Raji (cell line): ENCODE measurements around the gene CREG2.

ENCODE experiments used
- POLR2A ChIP-seq: IDR thresholded peaks from 2 replicates; pipeline ENCODE4 v1.6.1; 2011; ENCODE audit warnings: low read depth, low read length, control low read depth; ENCODE audit not compliant: insufficient read depth

The CREG2 gene

DNA sequence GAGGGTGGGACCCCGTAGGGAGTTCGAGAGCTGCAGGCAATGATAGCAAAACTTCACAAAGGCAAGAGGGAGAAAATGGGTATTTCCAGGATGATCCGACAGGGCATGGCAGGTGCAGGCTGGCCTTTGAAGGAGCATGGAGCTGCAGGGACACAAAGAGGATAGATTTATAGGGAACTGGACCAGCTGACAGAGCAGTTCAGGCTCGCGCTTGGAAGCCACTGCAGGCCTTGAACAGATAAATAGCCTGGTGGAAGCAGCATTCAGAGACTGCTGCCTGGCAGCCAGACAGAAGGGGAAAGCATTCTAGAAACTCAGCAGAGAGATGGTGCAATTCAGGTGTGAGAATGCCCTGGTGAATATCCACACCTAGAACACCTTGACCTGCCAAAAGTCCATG lies 29.3 kb upstream of the CREG2 start:
- no peak for TF ChIP-seq POLR2A

DNA sequence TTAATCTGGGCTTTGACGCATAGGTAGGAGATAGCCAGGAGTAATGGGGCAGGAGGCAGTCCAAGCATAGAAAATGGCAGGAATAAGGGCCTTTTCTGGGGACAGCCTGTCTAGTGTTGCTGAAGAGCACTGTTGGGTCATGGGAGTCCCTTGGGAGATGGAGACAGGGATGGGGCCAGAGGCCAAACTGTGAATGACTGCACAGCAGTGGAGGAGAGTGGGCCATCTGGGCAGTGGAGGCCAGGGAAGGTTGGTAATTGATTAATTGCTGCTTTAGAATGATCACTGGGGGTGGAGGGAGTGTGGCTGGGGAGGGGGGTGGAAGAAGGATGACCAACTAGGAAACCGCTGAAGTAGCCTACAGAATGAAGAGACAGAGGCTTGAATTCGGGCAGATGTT lies 28.6 kb upstream of the CREG2 start:
- TF ChIP-seq POLR2A = no peak

DNA sequence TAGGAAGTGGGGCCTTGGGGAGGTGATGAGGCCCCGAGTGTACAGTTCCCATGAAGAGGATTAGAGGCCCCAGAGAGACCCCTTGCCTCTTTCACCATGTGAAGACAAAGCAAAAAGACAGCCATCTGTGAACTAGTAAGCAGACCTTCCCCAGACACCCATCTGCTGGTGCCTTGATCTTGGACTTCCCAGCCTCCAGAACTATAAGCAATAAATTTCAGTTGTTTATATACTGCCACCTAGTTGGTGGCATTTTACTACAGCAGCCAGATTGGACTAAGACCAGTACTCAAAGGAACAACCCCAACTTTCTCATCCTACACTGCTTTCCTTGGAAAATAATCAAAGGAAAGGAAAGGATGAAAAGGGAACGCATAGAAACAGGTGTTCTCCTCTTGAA lies 27.9 kb upstream of the CREG2 start:
- TF ChIP-seq POLR2A = no peak

DNA sequence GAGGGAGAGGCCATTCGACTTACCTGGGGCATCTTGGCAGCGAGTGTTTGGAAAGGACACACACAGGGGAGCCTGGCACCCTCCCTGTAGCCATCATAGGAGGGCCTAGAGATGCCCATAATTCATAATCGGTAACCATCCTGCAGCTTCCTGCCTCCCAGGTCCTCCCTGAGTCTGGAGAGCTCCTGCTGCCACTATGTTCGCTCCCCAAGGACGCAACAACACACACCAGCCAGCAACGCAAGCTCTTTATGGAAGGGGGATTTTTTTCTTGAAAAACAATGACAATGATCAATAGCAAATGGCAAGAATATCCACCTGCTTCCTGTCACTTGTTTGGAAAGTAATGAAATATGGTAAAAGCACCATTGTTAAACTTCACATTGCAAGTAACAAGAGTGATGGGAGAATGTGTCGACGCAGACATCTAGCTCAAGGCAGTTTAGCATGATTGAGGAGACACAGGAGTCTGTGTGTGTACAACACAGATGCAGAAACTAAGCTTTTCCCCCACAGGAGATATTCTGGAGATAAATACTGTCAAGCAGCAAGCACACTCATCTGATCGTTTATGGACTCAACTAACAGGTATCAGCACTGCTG lies 24.9 kb upstream of the CREG2 start:
- no peak for TF ChIP-seq POLR2A

DNA sequence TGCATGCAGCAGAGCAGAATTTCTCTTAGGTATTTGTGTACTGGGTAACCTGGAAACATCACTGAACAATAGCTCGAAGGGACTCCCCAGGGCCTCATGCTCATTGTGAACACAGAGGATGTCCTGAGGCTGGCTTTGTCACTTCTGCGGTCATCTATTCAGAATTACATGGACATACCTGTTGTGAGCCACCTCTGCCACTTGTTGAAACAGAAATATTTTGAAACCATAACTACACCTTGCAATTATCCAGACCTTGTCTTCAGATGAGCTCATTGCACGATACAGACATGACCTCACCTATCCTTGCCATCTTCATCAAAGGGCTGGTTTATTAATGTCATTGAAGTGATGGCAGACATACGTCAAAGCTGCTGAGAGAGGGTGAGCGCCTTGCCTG lies 23.4 kb upstream of the CREG2 start:
- no peak for TF ChIP-seq POLR2A

DNA sequence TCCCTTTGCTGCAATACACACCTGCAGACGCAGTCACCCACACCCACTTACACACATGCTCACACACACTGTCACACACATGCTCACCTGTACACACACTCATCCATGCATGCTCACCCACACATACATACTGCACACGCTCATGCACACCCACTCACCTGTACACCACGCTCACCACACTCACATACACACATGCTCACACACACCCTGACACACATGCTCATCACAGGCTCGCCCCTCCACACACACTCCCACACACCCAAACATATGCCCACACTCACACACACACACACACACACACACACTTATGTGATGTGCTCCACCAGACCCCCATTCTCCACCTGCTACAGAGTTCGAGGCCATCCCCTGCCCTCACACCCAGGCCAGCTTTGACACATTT lies 22.8 kb upstream of the CREG2 start:
- no peak for TF ChIP-seq POLR2A

DNA sequence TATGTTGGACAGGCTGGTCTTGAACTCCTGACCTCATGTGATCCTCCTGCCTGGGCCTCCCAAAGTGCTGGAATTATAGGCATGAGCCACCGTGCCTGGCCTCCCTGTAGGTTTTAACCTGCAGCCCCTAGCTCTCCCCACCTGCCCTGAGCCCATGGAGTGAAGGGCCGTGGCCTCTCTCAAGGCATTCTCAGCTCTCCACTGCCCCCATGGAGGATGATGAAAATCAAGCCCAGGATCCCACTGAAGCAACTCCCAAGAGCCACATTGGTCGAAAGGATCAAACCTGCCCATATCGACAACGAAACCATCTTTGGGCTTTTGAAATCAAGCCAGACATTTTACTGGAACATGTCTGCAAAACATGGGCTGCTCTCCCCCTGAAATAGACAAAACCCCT lies 22.4 kb upstream of the CREG2 start:
- TF ChIP-seq POLR2A = no peak

DNA sequence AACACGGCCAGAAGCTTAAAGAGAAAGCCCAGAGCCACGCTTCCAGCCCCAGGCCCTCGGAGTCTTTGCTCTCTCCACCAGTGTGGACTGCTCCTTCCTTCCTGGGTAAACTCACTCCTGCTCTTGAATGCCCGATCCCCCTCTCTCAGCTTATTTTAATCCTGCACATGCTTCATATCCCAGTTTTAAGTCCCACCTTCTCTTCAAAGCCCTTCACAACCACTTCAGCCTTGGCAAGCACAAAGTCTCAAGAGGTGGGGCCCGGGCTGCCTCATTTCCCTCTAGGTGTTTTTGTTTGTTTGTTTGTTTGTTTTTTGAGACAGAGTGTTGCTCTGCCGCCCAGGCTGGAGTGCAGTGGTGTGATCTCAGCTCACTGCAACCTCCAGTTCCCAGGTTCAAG lies 21.6 kb upstream of the CREG2 start:
- no peak for TF ChIP-seq POLR2A

DNA sequence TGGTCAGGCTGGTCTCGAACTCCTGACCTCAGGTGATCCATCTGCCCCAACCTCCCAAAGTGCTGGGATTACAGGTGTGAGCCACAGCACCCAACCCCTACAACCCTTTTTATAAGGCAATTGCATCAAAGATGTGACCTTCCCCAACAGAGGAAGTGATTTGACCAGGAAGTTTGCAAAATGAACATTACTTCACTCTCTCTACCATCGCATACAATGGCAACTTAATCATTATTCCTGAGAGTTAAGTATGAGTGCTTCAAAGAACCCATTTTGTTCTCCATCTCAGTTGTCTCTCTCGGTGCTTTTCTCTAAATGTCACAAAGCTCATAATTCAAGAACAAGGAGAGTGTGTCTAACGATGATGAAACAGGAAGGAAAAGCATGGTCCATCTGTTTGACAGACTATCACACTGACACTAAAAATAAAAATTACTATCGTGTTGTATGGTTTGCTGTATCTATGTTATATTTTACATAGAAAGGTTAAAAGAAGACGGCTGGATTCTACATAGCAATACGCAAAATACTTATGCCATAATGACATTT lies 18.1 kb upstream of the CREG2 start:
- TF ChIP-seq POLR2A = no peak

DNA sequence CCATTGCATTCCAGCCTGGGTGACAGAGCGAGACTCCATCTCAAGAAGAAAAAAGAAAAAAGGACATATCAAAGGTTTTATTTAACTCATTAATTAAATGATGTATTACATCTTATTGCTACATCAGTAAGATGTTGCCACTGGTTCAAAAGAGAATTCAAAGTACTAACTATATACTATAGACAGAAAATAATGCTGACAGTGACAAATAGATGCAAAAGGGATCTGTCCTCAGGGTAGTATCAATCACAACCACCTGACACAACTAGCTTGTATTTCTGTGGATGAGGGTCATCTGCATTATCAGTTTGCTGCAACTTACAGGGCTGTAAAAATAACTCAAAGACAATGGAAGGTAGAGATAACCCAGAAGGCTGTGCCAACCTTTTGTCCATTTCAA lies 16.4 kb upstream of the CREG2 start:
- no peak for TF ChIP-seq POLR2A

DNA sequence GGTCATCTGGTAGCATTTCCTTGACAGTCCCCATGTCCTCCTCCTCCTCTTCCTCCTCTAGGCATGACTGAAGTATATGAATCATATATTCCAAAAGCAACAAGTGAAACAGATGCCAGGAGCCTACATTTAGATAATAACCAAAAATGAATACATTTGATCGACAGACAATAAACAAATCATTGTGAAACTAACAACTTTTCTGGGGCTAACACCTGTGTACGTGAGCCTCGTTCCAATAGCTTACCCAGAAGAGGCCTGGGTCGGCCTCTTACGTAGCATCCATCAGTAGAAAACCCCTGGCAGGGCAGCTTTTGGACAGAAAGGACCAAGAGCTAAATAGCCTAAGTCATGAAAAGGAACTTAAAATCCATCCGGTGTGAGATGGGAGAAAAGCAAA lies 15.3 kb upstream of the CREG2 start:
- TF ChIP-seq POLR2A = no peak

DNA sequence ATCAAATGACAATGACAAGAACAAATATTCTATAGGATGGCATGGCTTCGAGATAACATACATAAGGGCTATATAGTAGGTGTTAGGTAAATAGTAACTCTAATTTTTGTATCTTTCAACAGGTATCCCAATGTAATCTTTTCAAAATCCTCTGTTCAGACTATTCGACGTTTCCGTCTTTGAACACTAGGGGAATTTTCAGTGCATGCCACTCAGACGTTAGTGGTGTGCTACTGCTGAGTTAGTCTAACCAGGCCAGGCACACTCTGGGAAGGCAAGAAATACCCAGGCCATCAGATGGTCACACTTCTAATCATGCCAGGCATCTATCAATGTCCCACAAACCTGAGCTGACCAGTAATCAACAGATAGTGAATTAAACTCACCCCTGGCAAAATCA lies 14.6 kb upstream of the CREG2 start:
- TF ChIP-seq POLR2A = no peak

DNA sequence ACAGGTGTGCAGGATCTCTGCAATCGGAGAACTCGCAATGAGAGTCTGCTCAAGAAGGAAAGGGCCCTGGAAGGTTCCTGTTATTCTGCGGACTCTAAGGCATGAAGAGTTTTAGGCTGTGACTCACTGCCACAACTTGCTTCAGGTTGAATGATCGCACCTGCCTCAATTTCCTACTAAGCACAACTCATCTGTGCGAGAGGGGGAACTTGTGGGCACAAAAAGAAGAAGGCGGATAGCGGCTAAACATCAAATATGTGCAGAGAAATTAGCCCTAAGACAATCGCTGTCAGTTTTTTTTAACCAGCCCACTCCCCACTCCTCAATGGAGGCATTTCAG lies 14.0 kb upstream of the CREG2 start:
- no peak for TF ChIP-seq POLR2A

DNA sequence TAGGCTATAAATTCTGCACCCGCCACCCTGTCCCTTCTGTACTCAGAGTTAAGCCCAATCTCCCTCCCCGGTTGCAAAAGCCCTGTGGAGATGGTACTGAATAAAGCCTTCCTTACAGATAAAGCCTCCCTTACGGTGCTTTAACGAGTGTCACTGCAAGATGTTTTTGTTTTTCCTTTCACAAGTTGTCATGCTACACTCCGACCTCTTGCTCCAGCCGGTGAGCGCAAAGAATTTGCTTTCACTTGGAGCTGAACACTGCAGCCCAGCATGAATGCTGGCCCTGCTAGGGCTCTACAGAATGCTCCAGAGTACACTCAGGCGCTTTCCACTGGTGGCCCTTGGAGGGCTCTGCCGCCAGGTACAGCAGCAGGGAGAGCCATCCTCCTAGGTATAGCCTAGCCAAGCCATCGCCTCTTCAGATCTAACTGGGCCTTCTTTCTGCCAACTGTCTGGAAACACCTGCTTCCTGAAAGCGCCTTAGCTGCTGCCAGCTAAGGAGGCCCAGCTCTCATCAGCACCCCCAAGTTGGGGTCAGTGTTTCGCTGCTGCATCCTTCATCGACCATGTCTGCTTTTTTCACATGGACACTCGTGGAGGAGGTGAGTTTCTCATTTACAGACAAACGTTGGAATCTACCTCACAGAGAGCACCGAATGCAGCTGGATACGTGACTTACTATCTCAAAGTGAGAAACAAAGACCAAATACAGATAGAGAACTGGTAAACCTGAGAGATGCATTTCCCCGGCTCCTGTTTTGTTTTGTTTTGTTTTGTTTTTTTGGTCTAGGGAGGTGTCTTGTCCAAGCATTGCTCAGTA lies 13.4 kb upstream of the CREG2 start:
- no peak for TF ChIP-seq POLR2A

DNA sequence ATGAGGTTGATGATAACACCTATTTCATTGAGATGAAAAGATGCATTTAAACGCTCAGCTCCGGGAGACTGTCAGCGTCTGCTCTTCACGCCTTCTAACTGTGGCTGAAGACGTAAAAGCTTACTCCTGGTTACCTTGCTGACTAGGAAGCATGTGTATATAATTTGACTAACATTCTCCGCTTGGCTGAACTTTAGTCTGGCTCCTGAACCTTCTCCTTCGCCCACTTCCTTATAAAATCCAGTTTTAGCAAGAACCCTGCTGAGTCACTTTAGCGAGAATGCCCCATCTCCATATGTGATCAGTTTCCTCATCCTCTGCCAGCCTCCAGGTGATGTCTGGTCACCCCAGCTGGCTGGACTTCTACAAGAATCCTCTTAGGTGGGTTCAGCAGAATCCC lies 12.7 kb upstream of the CREG2 start:
- no peak for TF ChIP-seq POLR2A

DNA sequence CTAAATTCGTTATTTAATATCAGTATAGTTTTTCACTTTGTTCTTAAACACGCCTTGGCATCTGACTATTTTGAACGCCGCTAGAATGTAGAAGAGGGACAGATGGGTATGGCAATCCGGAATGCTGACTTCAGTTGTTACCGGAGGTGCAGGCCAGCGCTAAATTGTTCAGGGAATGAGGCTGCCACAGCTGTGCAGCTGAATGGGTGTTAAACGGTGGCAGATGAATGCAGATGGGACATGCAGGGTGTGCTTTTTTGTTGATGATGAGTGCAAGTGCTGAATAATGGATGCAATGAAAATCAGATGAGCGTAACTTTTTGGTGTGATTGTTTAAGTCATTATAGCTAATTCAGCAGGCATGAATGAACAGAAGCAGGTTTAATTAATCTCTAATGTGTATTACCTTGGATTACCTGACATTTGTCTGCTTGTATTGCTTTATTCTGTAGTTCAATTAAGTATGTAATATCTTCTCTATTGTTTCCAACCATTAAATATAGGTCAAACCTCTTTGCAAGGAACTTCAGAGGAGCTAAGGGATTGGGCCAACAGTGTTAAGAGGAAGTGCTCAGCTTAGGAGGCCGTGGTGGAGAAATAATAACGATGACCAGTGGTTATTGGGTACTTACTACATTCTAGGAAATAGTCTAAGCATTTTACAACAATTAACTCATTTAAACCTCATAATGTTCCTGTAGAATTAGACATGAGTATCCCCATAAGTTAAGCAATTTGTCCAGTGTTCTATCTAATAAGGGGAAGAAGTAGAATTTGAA lies 11.9 kb upstream of the CREG2 start:
- no peak for TF ChIP-seq POLR2A

DNA sequence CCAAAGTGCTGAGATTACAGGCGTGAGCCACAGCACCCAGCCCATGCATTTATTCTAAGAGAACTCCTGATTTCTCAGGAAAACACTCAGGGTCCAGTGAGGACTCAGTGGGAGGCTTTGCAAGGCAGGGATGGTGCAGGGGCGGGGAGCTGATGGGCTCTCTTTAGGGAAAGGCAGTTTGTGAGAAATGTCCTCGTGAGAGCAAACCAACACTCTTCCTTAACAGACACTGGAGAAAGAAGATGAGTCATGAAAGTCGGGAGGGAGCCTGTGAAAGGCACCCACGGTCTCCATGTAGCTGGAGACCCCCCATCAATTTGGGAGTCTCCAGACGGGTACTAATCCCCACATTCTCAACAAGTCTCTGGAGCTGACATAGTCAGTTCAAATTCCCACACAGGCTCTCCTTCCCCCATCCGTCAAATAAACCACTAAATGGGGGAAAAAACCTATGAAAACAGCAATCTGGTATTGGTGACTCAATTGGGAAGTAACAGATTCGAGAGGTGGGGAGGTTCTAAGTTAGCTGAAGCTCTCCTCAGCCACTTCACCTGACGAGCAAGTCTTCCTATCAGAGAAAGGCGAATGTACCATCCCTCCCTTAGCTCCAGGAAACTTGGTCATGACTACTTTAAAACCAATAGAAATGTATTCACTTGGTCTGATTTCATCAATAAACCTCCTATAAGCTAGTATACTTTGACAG lies 11.0 kb upstream of the CREG2 start:
- TF ChIP-seq POLR2A = no peak
